H1 (cell line): ENCODE results near the gene MSI2. TPM values are rescaled to one million over a fixed set of nuclear protein-coding genes. Genes with fewer than 3 reads are reported as not detected.

ENCODE experiments used
- CTCF ChIA-PET: fragments of 300-600 bp; sonication (Branson Sonifier 250); formaldehyde crosslinking; loops from one replicate; lab custom pipeline; 2021; ENCODE audit not compliant: partially characterized antibody; lab: Charles Lee
- POLR2A ChIA-PET: fragments of 300-600 bp; sonication (Branson Sonifier 250); formaldehyde crosslinking; loops from one replicate; lab custom pipeline; 2021; ENCODE audit warnings: inconsistent platforms; ENCODE audit not compliant: partially characterized antibody; lab: Charles Lee
- DNase-seq, 2 experiments: peaks; one replicate each; pipeline versions ENCODE4 v3.0.0 to v3.0.0-alpha.2; 2010 to 2022; ENCODE audit warnings: low spot score in 2 of 2, low read depth in 1 of 2, mixed read lengths in 1 of 2
- FAIRE-seq: peaks from 2 replicates; lab custom pipeline; 2011; peaks lifted over from hg19 to GRCh38; lab: Jason Lieb, UNC
- H2AFZ ChIP-seq: 2 replicates; pipeline ENCODE4 v1.8.1; 2012; ENCODE audit warnings: low read length, inconsistent platforms
- H2AK5ac ChIP-seq: 2 replicates; pipeline ENCODE4 v1.6.1; 2013; ENCODE audit warnings: low read depth, low read length
- H2BK120ac ChIP-seq: replicated peaks from 2 replicates; pipeline ENCODE3; 2013; ENCODE audit warnings: low read depth, low read length, inconsistent platforms
- H2BK12ac ChIP-seq: 2 replicates; pipeline ENCODE4 v1.6.1; 2013; ENCODE audit warnings: low read depth, low read length
- H2BK15ac ChIP-seq: 2 replicates; pipeline ENCODE4 v1.6.1; 2013; ENCODE audit warnings: low read length
- H2BK20ac ChIP-seq: 2 replicates; pipeline ENCODE4 v1.6.1; 2013; ENCODE audit warnings: low read length
- H2BK5ac ChIP-seq: 2 replicates; pipeline ENCODE4 v1.6.1; 2013; ENCODE audit warnings: low read depth, low read length
- H3K14ac ChIP-seq: 2 replicates; pipeline ENCODE4 v1.6.1; 2013; ENCODE audit warnings: inconsistent platforms; ENCODE audit not compliant: insufficient read length
- H3K18ac ChIP-seq: 2 replicates; pipeline ENCODE4 v1.6.1; 2013; ENCODE audit warnings: low read length; ENCODE audit errors: extremely low read depth
- H3K23ac ChIP-seq: 2 replicates; pipeline ENCODE4 v1.6.1; 2013; ENCODE audit warnings: inconsistent platforms; ENCODE audit not compliant: insufficient read length
- H3K23me2 ChIP-seq: 2 replicates; pipeline ENCODE4 v1.6.1; 2013; ENCODE audit warnings: low read depth, low read length
- H3K27ac ChIP-seq: 2 replicates; pipeline ENCODE4 v1.6.1; 2011; ENCODE audit warnings: low read depth, low read length, inconsistent platforms
- H3K27me3 ChIP-seq, 4 experiments: replicated peaks in 1 of 4; 1 replicate in 1 of 4; 2 replicates in 3 of 4; pipeline versions ENCODE4 v1.6.1 to v1.8.1; 2011 to 2013; ENCODE audit warnings: low read length in 3 of 4, mild to moderate bottlenecking in 3 of 4, inconsistent platforms in 2 of 4, mixed read lengths in 2 of 4, moderate library complexity in 1 of 4; ENCODE audit not compliant: control insufficient read depth in 3 of 4, insufficient read depth in 3 of 4; ENCODE audit errors: extremely low read depth in 1 of 4
- H3K36me3 ChIP-seq, 4 experiments: 2 replicates each; pipeline versions ENCODE4 v1.6.1 to v1.8.1; 2011 to 2013; ENCODE audit warnings: mild to moderate bottlenecking in 4 of 4, low read length in 3 of 4, moderate library complexity in 2 of 4, control low read depth in 1 of 4, inconsistent platforms in 1 of 4; ENCODE audit not compliant: insufficient read depth in 4 of 4, control insufficient read depth in 2 of 4
- H3K4ac ChIP-seq: replicated peaks from 2 replicates; pipeline ENCODE3; 2013; ENCODE audit warnings: low read length, low read depth, mixed read lengths, inconsistent platforms; ENCODE audit not compliant: insufficient read length
- H3K4me1 ChIP-seq, 4 experiments: replicated peaks in 1 of 4; 1 replicate in 1 of 4; 2 replicates in 3 of 4; pipeline versions ENCODE4 v1.6.1 to v1.8.1; 2011 to 2013; ENCODE audit warnings: low read length in 3 of 4, inconsistent platforms in 2 of 4, mixed read lengths in 1 of 4; ENCODE audit not compliant: insufficient read depth in 4 of 4, control insufficient read depth in 3 of 4
- H3K4me2 ChIP-seq, 2 experiments: 2 replicates each; pipeline versions ENCODE4 v1.6.1 to v1.8.1; 2011 to 2013; ENCODE audit warnings: low read depth in 2 of 2, low read length in 2 of 2, control low read depth in 1 of 2, inconsistent platforms in 1 of 2, mild to moderate bottlenecking in 1 of 2; ENCODE audit not compliant: insufficient read depth in 1 of 2
- H3K4me3 ChIP-seq, 4 experiments: fragments of 200-600, 300-600 bp in 1 of 4; sonication (generic), shearing (Covaris generic), sonication (Bioruptor Twin) in 1 of 4; 2 replicates each; pipeline versions ENCODE4 v1.5.1 to v1.8.1; 2011 to 2016; ENCODE audit warnings: low read length in 4 of 4, low read depth in 3 of 4, control low read depth in 2 of 4, inconsistent platforms in 2 of 4, mild to moderate bottlenecking in 2 of 4, mixed read lengths in 1 of 4, moderate library complexity in 1 of 4; ENCODE audit not compliant: insufficient read depth in 2 of 4; ENCODE audit errors: extremely low read depth in 1 of 4
- H3K56ac ChIP-seq: replicated peaks from 2 replicates; pipeline ENCODE3; 2013; ENCODE audit warnings: low read depth, mild to moderate bottlenecking, mixed read lengths, low read length, inconsistent platforms; ENCODE audit not compliant: insufficient read length
- H3K79me1 ChIP-seq: 2 replicates; pipeline ENCODE4 v1.6.1; 2013; ENCODE audit warnings: low read depth, low read length, control low read depth
- H3K79me2 ChIP-seq, 2 experiments: 2 replicates each; pipeline versions ENCODE4 v1.6.1 to v1.8.1; 2012 to 2013; ENCODE audit warnings: low read length in 2 of 2, mild to moderate bottlenecking in 2 of 2, inconsistent platforms in 1 of 2; ENCODE audit not compliant: insufficient read depth in 2 of 2, control insufficient read depth in 1 of 2
- H3K9ac ChIP-seq, 4 experiments: replicated peaks in 1 of 4; 1 replicate in 1 of 4; 2 replicates in 3 of 4; pipeline versions ENCODE4 v1.6.1 to v1.8.1; 2011 to 2013; ENCODE audit warnings: low read depth in 3 of 4, low read length in 3 of 4, control low read depth in 2 of 4, mild to moderate bottlenecking in 2 of 4, moderate library complexity in 2 of 4, inconsistent platforms in 1 of 4; ENCODE audit errors: extremely low read depth in 1 of 4
- H3K9me3 ChIP-seq, 2 experiments: 2 replicates each; pipeline versions ENCODE4 v1.6.1 to v1.8.1; 2012 to 2013; ENCODE audit warnings: mild to moderate bottlenecking in 2 of 2, moderate library complexity in 2 of 2, control low read depth in 1 of 2, inconsistent platforms in 1 of 2, low read depth in 1 of 2, low read length in 1 of 2, mixed read lengths in 1 of 2; ENCODE audit not compliant: insufficient read depth in 2 of 2
- H4K20me1 ChIP-seq, 2 experiments: replicated peaks in 1 of 2; 2 replicates each; pipeline versions ENCODE3 to v1.8.1; 2011 to 2013; ENCODE audit warnings: inconsistent platforms in 2 of 2, low read length in 2 of 2, mild to moderate bottlenecking in 1 of 2; ENCODE audit not compliant: insufficient read depth in 2 of 2, control insufficient read depth in 1 of 2
- H4K5ac ChIP-seq: 2 replicates; pipeline ENCODE4 v1.6.1; 2013; ENCODE audit warnings: low read length, low read depth, mixed read lengths, inconsistent platforms; ENCODE audit not compliant: insufficient read length
- H4K8ac ChIP-seq: 2 replicates; pipeline ENCODE4 v1.8.0; 2013; ENCODE audit warnings: mild to moderate bottlenecking, moderate library complexity, low read length, inconsistent platforms; ENCODE audit not compliant: insufficient read depth; ENCODE audit errors: extremely low read depth
- H4K91ac ChIP-seq: replicated peaks from 2 replicates; pipeline ENCODE3; 2013; ENCODE audit warnings: low read length, mixed read lengths, inconsistent platforms; ENCODE audit not compliant: insufficient read length
- BACH1 ChIP-seq: IDR thresholded peaks from 2 replicates; pipeline ENCODE4 v1.6.1; 2012; ENCODE audit warnings: low read length, improper control_type of control experiment
- BRCA1 ChIP-seq: IDR thresholded peaks from 2 replicates; pipeline ENCODE4 v1.6.1; 2012; ENCODE audit warnings: low read depth, low read length, improper control_type of control experiment
- GABPA ChIP-seq: IDR thresholded peaks from 2 replicates; pipeline ENCODE4 v1.6.1; 2011; ENCODE audit warnings: mild to moderate bottlenecking, low read length, moderate library complexity, borderline replicate concordance; ENCODE audit not compliant: insufficient read depth
- GTF2F1 ChIP-seq: IDR thresholded peaks from 2 replicates; pipeline ENCODE4 v1.6.1; 2012; ENCODE audit warnings: low read depth, low read length, improper control_type of control experiment, borderline replicate concordance
- HDAC6 ChIP-seq: IDR thresholded peaks from one replicate; pipeline ENCODE4 v1.7.1; 2012; ENCODE audit warnings: low read depth, mild to moderate bottlenecking, inconsistent platforms, low read length, moderate library complexity
- JUN ChIP-seq: IDR thresholded peaks from 2 replicates; pipeline ENCODE4 v1.6.1; 2011; ENCODE audit warnings: low read depth, mild to moderate bottlenecking, improper control_type of control experiment, low read length
- NANOG ChIP-seq: IDR thresholded peaks from 2 replicates; pipeline ENCODE4 v1.6.1; 2011; ENCODE audit warnings: low read length, low read depth, mild to moderate bottlenecking, inconsistent platforms; ENCODE audit not compliant: insufficient read depth, poor library complexity, severe bottlenecking
- NRF1 ChIP-seq: IDR thresholded peaks from 2 replicates; pipeline ENCODE4 v1.6.1; 2011; ENCODE audit warnings: mild to moderate bottlenecking, low read depth, low read length, improper control_type of control experiment
- POLR2AphosphoS5 ChIP-seq: IDR thresholded peaks from 2 replicates; pipeline ENCODE4 v1.6.1; 2011; ENCODE audit warnings: low read depth, low read length
- SIX5 ChIP-seq: IDR thresholded peaks from 2 replicates; pipeline ENCODE4 v1.6.1; 2011; ENCODE audit warnings: mild to moderate bottlenecking, low read depth, low read length
- SRF ChIP-seq: IDR thresholded peaks from 2 replicates; pipeline ENCODE4 v1.6.1; 2011; ENCODE audit warnings: mild to moderate bottlenecking, low read depth, low read length, moderate library complexity
- TCF12 ChIP-seq: IDR thresholded peaks from 2 replicates; pipeline ENCODE4 v1.6.1; 2011; ENCODE audit warnings: low read depth, mild to moderate bottlenecking, low read length
- TEAD4 ChIP-seq: IDR thresholded peaks from 2 replicates; pipeline ENCODE4 v1.6.1; 2012; ENCODE audit warnings: low read depth, low read length, inconsistent platforms, mixed read lengths
- ZNF274 ChIP-seq: IDR thresholded peaks from 2 replicates; pipeline ENCODE4 v1.7.0; 2012; ENCODE audit warnings: low read length, borderline replicate concordance; ENCODE audit errors: extremely low read depth
- WGBS, 2 experiments: shearing (Covaris generic) in 1 of 2; methylation state at CpG; one replicate each; pipeline versions ENCODE4 v1.1.6 to v1.1.7; 2013 to 2015; ENCODE audit warnings: low lambda C conversion rate in 2 of 2, mixed read lengths in 2 of 2, inconsistent platforms in 1 of 2, low coverage in 1 of 2, missing lambda C conversion rate in 1 of 2; ENCODE audit not compliant: insufficient replicate concordance in 2 of 2, insufficient coverage in 1 of 2, insufficient read length in 1 of 2; ENCODE audit errors: extremely low coverage in 1 of 2, missing lambda C conversion rate in 1 of 2; 5-methylcytosine and 5-hydroxymethylcytosine counted together
- polyA plus RNA-seq, 7 experiments: library from polyadenylated mRNA; depleted of rRNA in 3 of 7; stranded (reverse) in 5 of 7; unstranded in 2 of 7; fragments of >200 nt in 5 of 7; fragments of 200-250 nt in 2 of 7; gene quantifications; 1 replicate in 5 of 7; 2 replicates in 1 of 7; 4 replicates in 1 of 7; pipeline versions ENCODE4 v1.2.1 to v1.2.3, GENCODE V29; 2011 to 2013; ENCODE audit warnings: missing spikeins in 2 of 7, mixed read lengths in 2 of 7
- total RNA-seq: library from RNA; stranded (reverse); fragmentation: NEBNext Ultra II Directional; extraction: Animal tissue kit (Norgen Biotek cat#: 25700); gene quantifications from 2 replicates; pipeline ENCODE4 v1.2.1, GENCODE V29; 2021
- TF ChIP-seq, protein P1 (sequence below): IDR thresholded peaks from 2 replicates; pipeline ENCODE4 v1.6.1; 2012; ENCODE audit warnings: inconsistent platforms

The MSI2 gene
- total and polyA plus RNA-seq, 2 of the 8 experiments (the other 6 are each of a cell fraction or from before 2014, with no cell fraction given): 36.7 to 80.6 TPM

DNA sequence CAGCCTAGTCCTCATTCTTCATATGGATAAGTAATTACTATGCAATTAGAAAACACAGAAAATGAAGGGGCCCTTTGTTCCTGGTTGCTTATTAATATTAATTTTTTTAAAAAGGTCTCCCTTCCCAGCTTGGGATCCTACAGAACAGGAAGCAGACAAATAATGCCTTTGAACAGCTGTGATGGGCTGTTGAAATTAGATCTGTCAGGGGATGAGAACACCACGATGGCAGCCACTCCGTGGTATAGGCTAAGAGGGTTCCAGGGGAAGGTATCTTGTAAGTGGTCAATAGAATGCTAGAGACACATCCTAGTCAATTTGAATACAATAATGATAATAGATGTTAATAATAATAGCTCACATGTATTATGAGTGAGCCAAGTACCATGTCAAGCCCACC lies 405.7 kb downstream of the MSI2 start:
- peak overlapping the region; percentile 61 to 77; a peak in 3 of 4 replicates for H3K4me2 ChIP-seq
- no peak overlapping the region for H3K4ac ChIP-seq
- DNase-seq (no peak), FAIRE-seq (no peak)
- no peak overlapping the region for H3K56ac ChIP-seq
- WGBS, 2 experiments: 84% methylated on average over 2 of the region's 2 CpGs; no CpG with 5 or more reads in 1 of the 2 experiments
- H4K20me1 ChIP-seq: no peaks in the 10 kb centered on the region
- H3K9ac ChIP-seq: no peak overlapping the region
- H3K18ac ChIP-seq: no peak overlapping the region
- H3K14ac ChIP-seq: no peak overlapping the region
- H2BK12ac ChIP-seq: no peak overlapping the region
- peaks cover 2% of the 10 kb centered on the region; the same call in 1 of the 2 replicates for H3K23me2 ChIP-seq
- no peak overlapping the region for H2BK5ac ChIP-seq
- no peaks in the 10 kb centered on the region for H3K79me1 ChIP-seq
- H3K4me1 ChIP-seq: peaks cover 14 to 24% (median 22%) of the 10 kb centered on the region in 4 experiments
- H3K23ac ChIP-seq: no peak overlapping the region
- ChIA-PET POLR2A (interaction anchor here (4.2 kb wide), 1 partner anchor 11 kb away, joined by 18 read pairs; no protein-coding TSS in a partner anchor), CTCF (interaction anchor here (0.6 to 5.2 kb wide), 12 partner anchors 9 to 100 kb away, joined by 3 to 41 read pairs (median 4); no protein-coding TSS in a partner anchor)
- H2BK15ac ChIP-seq: no peak overlapping the region
- H2BK20ac ChIP-seq: no peak overlapping the region
- H3K9me3 ChIP-seq: no peaks in the 10 kb centered on the region
- no peak overlapping the region for H2AK5ac ChIP-seq
- peak overlapping the region in 1 of 4 experiments; percentile 57; a peak in 2 of 8 replicates for H3K4me3 ChIP-seq
- H4K5ac ChIP-seq: no peak overlapping the region
- H3K27ac ChIP-seq: no peak overlapping the region
- H3K27me3 ChIP-seq: no peaks in the 10 kb centered on the region
- no peak overlapping the region for H2AFZ ChIP-seq
- H4K91ac ChIP-seq: no peak overlapping the region
- no peak overlapping the region for H4K8ac ChIP-seq
- no peak overlapping the region for H2BK120ac ChIP-seq
- no peaks in the 10 kb centered on the region for H3K36me3 ChIP-seq
- no peaks in the 10 kb centered on the region for H3K79me2 ChIP-seq
- TF ChIP-seq TCF12 (no peak), JUN (no peak), ZNF274 (no peak), NANOG (no peak), GABPA (no peak), SIX5 (no peak), POLR2AphosphoS5 (no peak), GTF2F1 (no peak), TEAD4 (no peak), BACH1 (no peak), BRCA1 (no peak), SRF (no peak), HDAC6 (no peak), NRF1 (no peak)
- TF ChIP-seq, protein P1, sequence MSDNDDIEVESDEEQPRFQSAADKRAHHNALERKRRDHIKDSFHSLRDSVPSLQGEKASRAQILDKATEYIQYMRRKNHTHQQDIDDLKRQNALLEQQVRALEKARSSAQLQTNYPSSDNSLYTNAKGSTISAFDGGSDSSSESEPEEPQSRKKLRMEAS: no peak
